GM12878 (cell line): ENCODE data around the gene AGXT. TPM values are rescaled to one million over a fixed set of nuclear protein-coding genes. Genes with fewer than 3 reads are reported as not detected.

Experiments
- ATAC-seq: fragments of 200-7000 bp; cut with Tn5 transposase; 3 replicates; pipeline ENCODE4 v1.9.1; 2020; ENCODE audit warnings: mild to moderate bottlenecking, moderate library complexity
- BruUV-seq: library from RNA; stranded (reverse); fragments of 400-500 nt; replicated peaks from 2 replicates; lab custom pipeline; 2021; lab: Mats Ljungman, UMichigan
- CTCF ChIA-PET: fragments of 300-600 bp; sonication (Branson Sonifier 250); formaldehyde crosslinking; extraction: SDS; loops from one replicate; lab custom pipeline; 2021; ENCODE audit warnings: inconsistent platforms; lab: Yijun Ruan, JAX
- POLR2A ChIA-PET: fragments of 350-600 bp; formaldehyde crosslinking; extraction: SDS; loops from one replicate; lab custom pipeline; 2021; ENCODE audit warnings: inconsistent platforms; lab: Charles Lee
- RAD21 ChIA-PET: fragments of 300-600 bp; sonication (Branson Sonifier 250); formaldehyde crosslinking; loops from one replicate; lab custom pipeline; 2023; ENCODE audit warnings: antibody characterized with exemption; ENCODE audit not compliant: unreplicated experiment; lab: Charles Lee
- SMC1A ChIA-PET: fragments of 300-600 bp; sonication (Branson Sonifier 250); formaldehyde crosslinking; loops from one replicate; lab custom pipeline; 2023; ENCODE audit not compliant: unreplicated experiment, uncharacterized antibody; lab: Charles Lee
- DNase-seq: peaks from one replicate; pipeline ENCODE4 v3.0.0-alpha.2; 2011; ENCODE audit warnings: low read depth, low spot score
- FAIRE-seq: peaks from 3 replicates; lab custom pipeline; 2011; peaks lifted over from hg19 to GRCh38; lab: Jason Lieb, UNC
- H2AFZ ChIP-seq: 2 replicates; pipeline ENCODE4 v1.6.0; 2011; ENCODE audit warnings: low read depth, low read length, control low read depth; ENCODE audit not compliant: control insufficient read depth
- H3K27ac ChIP-seq: 2 replicates; pipeline ENCODE4 v1.5.1; 2011; ENCODE audit warnings: control low read depth; ENCODE audit not compliant: control insufficient read depth, insufficient read depth
- H3K27me3 ChIP-seq, 2 experiments: replicated peaks in 1 of 2; 2 replicates each; pipeline versions ENCODE4 v1.6.0 to v1.6.1; 2011; ENCODE audit warnings: low read length in 1 of 2; ENCODE audit not compliant: control insufficient read depth in 2 of 2, insufficient read depth in 2 of 2
- H3K36me3 ChIP-seq, 2 experiments: 2 replicates each; pipeline ENCODE4 v1.5.1; 2011; ENCODE audit warnings: low read length in 1 of 2; ENCODE audit not compliant: control insufficient read depth in 2 of 2, insufficient read depth in 2 of 2
- H3K4me1 ChIP-seq: 2 replicates; pipeline ENCODE4 v1.6.1; 2011; ENCODE audit warnings: mild to moderate bottlenecking, low read length, moderate library complexity, mixed read lengths; ENCODE audit not compliant: control insufficient read depth, insufficient read depth
- H3K4me2 ChIP-seq: 2 replicates; pipeline ENCODE4 v1.6.0; 2011; ENCODE audit warnings: control low read depth; ENCODE audit not compliant: control insufficient read depth, insufficient read depth
- H3K4me3 ChIP-seq: fragments of 200-600 bp; sonication (generic); 2 replicates; pipeline ENCODE4 v1.5.1; 2016
- H3K79me2 ChIP-seq: 2 replicates; pipeline ENCODE4 v1.6.0; 2011; ENCODE audit warnings: low read length; ENCODE audit not compliant: control insufficient read depth, insufficient read depth
- H3K9ac ChIP-seq: 2 replicates; pipeline ENCODE4 v1.8.0; 2011; ENCODE audit warnings: low read length, control low read depth, mixed read lengths; ENCODE audit not compliant: control insufficient read depth, insufficient read depth
- H3K9me3 ChIP-seq: replicated peaks from 3 replicates; pipeline ENCODE4 v1.5.1; 2011; ENCODE audit warnings: mild to moderate bottlenecking, low read length; ENCODE audit not compliant: control insufficient read depth, insufficient read depth
- H4K20me1 ChIP-seq: 2 replicates; pipeline ENCODE4 v1.6.0; 2011; ENCODE audit not compliant: control insufficient read depth, insufficient read depth
- BCLAF1 ChIP-seq: fragments of 450-650 bp; IDR thresholded peaks from 2 replicates; pipeline ENCODE4 v1.6.1; 2017; ENCODE audit warnings: antibody characterized with exemption, mild to moderate bottlenecking, moderate library complexity
- CTCF ChIP-seq, 3 experiments: IDR thresholded peaks in 2 of 3; conservative IDR thresholded peaks in 1 of 3; 2 replicates each; pipeline ENCODE4 v1.5.1; 2011; ENCODE audit warnings: low read depth in 3 of 3, low read length in 3 of 3, mild to moderate bottlenecking in 3 of 3, control low read depth in 2 of 3, moderate library complexity in 2 of 3, inconsistent platforms in 1 of 3, mixed read lengths in 1 of 3; ENCODE audit not compliant: control insufficient read depth in 2 of 3, insufficient read depth in 1 of 3; ENCODE audit errors: extremely low read depth in 1 of 3
- MTA3 ChIP-seq: IDR thresholded peaks from 2 replicates; pipeline ENCODE4 v1.6.1; 2012; ENCODE audit warnings: low read length, inconsistent platforms, borderline replicate concordance
- POU2F2 ChIP-seq: IDR thresholded peaks from 3 replicates; pipeline ENCODE4 v1.6.1; 2011; ENCODE audit warnings: low read depth, mild to moderate bottlenecking, low read length, borderline replicate concordance
- SIX5 ChIP-seq: IDR thresholded peaks from 2 replicates; pipeline ENCODE4 v1.6.1; 2011; ENCODE audit warnings: mild to moderate bottlenecking, low read depth, low read length, moderate library complexity; ENCODE audit not compliant: severe bottlenecking
- SMAD1 ChIP-seq: fragments of 450-650 bp; IDR thresholded peaks from 2 replicates; pipeline ENCODE4 v1.6.1; 2018; ENCODE audit warnings: mild to moderate bottlenecking, low read depth; ENCODE audit not compliant: partially characterized antibody
- SMC3 ChIP-seq: IDR thresholded peaks from 2 replicates; pipeline ENCODE4 v1.6.1; 2011; ENCODE audit warnings: low read length, improper control_type of control experiment, borderline replicate concordance
- WGBS: methylation state at CpG from one replicate; pipeline ENCODE4 v1.1.6; 2016; ENCODE audit warnings: low lambda C conversion rate; ENCODE audit not compliant: insufficient replicate concordance, insufficient coverage; ENCODE audit errors: missing lambda C conversion rate; 5-methylcytosine and 5-hydroxymethylcytosine counted together
- in situ Hi-C: fragments of 300-500 bp; cut with MboI; formaldehyde crosslinking; loops from 9 replicates; pipeline ENCODE4 v1.14.3; 2018; ENCODE audit warnings: mixed read lengths
- intact Hi-C: fragments of 100-400 bp; cut with micrococcal nuclease; formaldehyde crosslinking; loops from one replicate; pipeline ENCODE4 v1.14.2; 2022; ENCODE audit not compliant: unreplicated experiment
- polyA plus RNA-seq, 11 experiments: library from polyadenylated mRNA; depleted of rRNA in 4 of 11; unstranded in 6 of 11; stranded (reverse) in 5 of 11; fragments of >200 nt; fragmentation: Nextera tagmentation in 4 of 11; fragmentation: Illumina TruSeq in 1 of 11; extraction: Ambion mirVana in 4 of 11; extraction: Trizol in 1 of 11; gene quantifications; 1 replicate in 1 of 11; 2 replicates in 10 of 11; pipeline versions ENCODE4 v1.2.1 to v1.2.3, GENCODE V29; 2011 to 2016; ENCODE audit warnings: inconsistent platforms in 2 of 11, missing spikeins in 2 of 11, low read depth in 1 of 11
- total RNA-seq, 4 experiments: library from RNA; depleted of rRNA in 3 of 4; stranded (reverse); fragments of >200 nt in 3 of 4; fragmentation: Illumina TruSeq in 1 of 4; extraction: Trizol in 1 of 4; gene quantifications; 2 replicates each; pipeline versions ENCODE4 v1.2.1 to v1.2.3, GENCODE V29; 2013 to 2021

Gene AGXT
- total and polyA plus RNA-seq, 10 of the 15 experiments (the other 5 are each of a cell fraction or from before 2014, with no cell fraction given), result 0.18 TPM; not detected in 9

GRCh38 chr2:240929364-240930095 is 60.9 kb downstream of the AGXT start:
- H3K9me3 ChIP-seq, result no peaks in the 10 kb centered on the region; the same call in 2 of the 3 replicates
- no peaks in the 10 kb centered on the region for H3K79me2 ChIP-seq
- BruUV-seq, result no TSS peak
- H3K27ac ChIP-seq, result no peak overlapping the region
- H3K4me1 ChIP-seq, result no peaks in the 10 kb centered on the region
- DNase-seq (no peak), ATAC-seq (no peak)
- WGBS, result 1% methylated on average over 9 of the region's 10 CpGs
- in situ Hi-C loops (no loop called here), intact Hi-C loops (no loop called here)
- SMC1A ChIA-PET, result no interaction called here
- no peak for TF ChIP-seq SMC3
- no peak for TF ChIP-seq SMAD1
- no peak for TF ChIP-seq SIX5
- TF ChIP-seq BCLAF1, result no peak
- no peak for TF ChIP-seq CTCF (IDR thresholded peaks at IDR 0.05 in 2 of 3, conservative IDR thresholded peaks at IDR 0.05 in 1 of 3; ENCODE audit: control insufficient read depth in 2 of 3, extremely low read depth in 1 of 3, insufficient read depth in 1 of 3, low read depth in 3 of 3, low read length in 3 of 3)
- no peak for TF ChIP-seq MTA3
- TF ChIP-seq POU2F2, result no peak
- TF ChIP-seq, all 136 proteins: peak for 0
- no peak overlapping the region for H3K9ac ChIP-seq
- no peak overlapping the region for H3K4me2 ChIP-seq
- RAD21 ChIA-PET, result no interaction called here
- H3K36me3 ChIP-seq, result no peaks in the 10 kb centered on the region
- H4K20me1 ChIP-seq, result no peaks in the 10 kb centered on the region
- no peak overlapping the region for H2AFZ ChIP-seq
- FAIRE-seq, result no peak
- H3K27me3 ChIP-seq, result peaks cover 0 to 2% of the 10 kb centered on the region in 2 experiments; a peak in 2 of 4 replicates
- CTCF ChIA-PET, result no interaction called here
- POLR2A ChIA-PET, result no interaction called here
- H3K4me3 ChIP-seq, result no peak overlapping the region

Other genes starting within 250 kb of the AGXT start
Only the 7 nearest of the 8 such genes appear.
- not detected in 2 replicates for gene AQP12B, start 185.9 kb upstream of the AGXT start, total RNA-seq (2014; rRNA removed)
- gene AQP12B, start 185.9 kb upstream of the AGXT start, total RNA-seq (2014; rRNA removed; fragmentation: Illumina TruSeq; extraction: Trizol), result not detected in 2 replicates
- not detected in 2 replicates for gene AQP12B, start 185.9 kb upstream of the AGXT start, total RNA-seq (2021)
- gene AQP12B, start 185.9 kb upstream of the AGXT start, polyA plus RNA-seq (2011; rRNA removed), result not detected in 2 replicates
- gene AQP12B, start 185.9 kb upstream of the AGXT start, polyA plus RNA-seq (2014; fragmentation: Illumina TruSeq; extraction: Trizol), result not detected in 2 replicates
- gene AQP12B, start 185.9 kb upstream of the AGXT start, polyA plus RNA-seq (2014; fragmentation: Nextera tagmentation; extraction: Ambion mirVana), result not detected
- gene AQP12B, start 185.9 kb upstream of the AGXT start, polyA plus RNA-seq (2014; rRNA removed), result not detected in 2 replicates
- gene AQP12B, start 185.9 kb upstream of the AGXT start, polyA plus RNA-seq (2016; fragmentation: Nextera tagmentation; extraction: Ambion mirVana), result not detected
- gene AQP12A, start 177.0 kb upstream of the AGXT start, total RNA-seq (2014; rRNA removed), result not detected in 2 replicates
- gene AQP12A, start 177.0 kb upstream of the AGXT start, total RNA-seq (2014; rRNA removed; fragmentation: Illumina TruSeq; extraction: Trizol), result not detected in 2 replicates
- not detected in 2 replicates for gene AQP12A, start 177.0 kb upstream of the AGXT start, total RNA-seq (2021)
- not detected in 2 replicates for gene AQP12A, start 177.0 kb upstream of the AGXT start, polyA plus RNA-seq (2011; rRNA removed)
- gene AQP12A, start 177.0 kb upstream of the AGXT start, polyA plus RNA-seq (2014; fragmentation: Illumina TruSeq; extraction: Trizol), result not detected in 2 replicates
- not detected for gene AQP12A, start 177.0 kb upstream of the AGXT start, polyA plus RNA-seq (2014; fragmentation: Nextera tagmentation; extraction: Ambion mirVana)
- gene AQP12A, start 177.0 kb upstream of the AGXT start, polyA plus RNA-seq (2014; rRNA removed), result not detected in 2 replicates
- gene AQP12A, start 177.0 kb upstream of the AGXT start, polyA plus RNA-seq (2016; fragmentation: Nextera tagmentation; extraction: Ambion mirVana), result not detected
- 0.06 TPM in 1 of 2 replicates, not detected in the other for gene KIF1A, start 48.6 kb upstream of the AGXT start, total RNA-seq (2014; rRNA removed)
- gene KIF1A, start 48.6 kb upstream of the AGXT start, total RNA-seq (2014; rRNA removed; fragmentation: Illumina TruSeq; extraction: Trizol), result not detected in 2 replicates
- gene KIF1A, start 48.6 kb upstream of the AGXT start, total RNA-seq (2021), result 0.51 and 0.95 TPM in 2 replicates
- not detected in 2 replicates for gene KIF1A, start 48.6 kb upstream of the AGXT start, polyA plus RNA-seq (2011; rRNA removed)
- not detected in 2 replicates for gene KIF1A, start 48.6 kb upstream of the AGXT start, polyA plus RNA-seq (2014; fragmentation: Illumina TruSeq; extraction: Trizol)
- not detected for gene KIF1A, start 48.6 kb upstream of the AGXT start, polyA plus RNA-seq (2014; fragmentation: Nextera tagmentation; extraction: Ambion mirVana)
- 0.04 TPM in 1 of 2 replicates, not detected in the other for gene KIF1A, start 48.6 kb upstream of the AGXT start, polyA plus RNA-seq (2014; rRNA removed)
- under 1 TPM; 0.04 to 0.18 TPM for gene KIF1A, start 48.6 kb upstream of the AGXT start, polyA plus RNA-seq (2016; fragmentation: Nextera tagmentation; extraction: Ambion mirVana)
- not detected in 2 replicates for gene MAB21L4, start 27.3 kb downstream of the AGXT start, total RNA-seq (2014; rRNA removed)
- gene MAB21L4, start 27.3 kb downstream of the AGXT start, total RNA-seq (2014; rRNA removed; fragmentation: Illumina TruSeq; extraction: Trizol), result not detected in 2 replicates
- gene MAB21L4, start 27.3 kb downstream of the AGXT start, total RNA-seq (2021), result not detected in 2 replicates
- 0.03 TPM in 1 of 2 replicates, not detected in the other for gene MAB21L4, start 27.3 kb downstream of the AGXT start, polyA plus RNA-seq (2011; rRNA removed)
- not detected in 2 replicates for gene MAB21L4, start 27.3 kb downstream of the AGXT start, polyA plus RNA-seq (2014; fragmentation: Illumina TruSeq; extraction: Trizol)
- gene MAB21L4, start 27.3 kb downstream of the AGXT start, polyA plus RNA-seq (2014; fragmentation: Nextera tagmentation; extraction: Ambion mirVana), result not detected
- not detected in 2 replicates for gene MAB21L4, start 27.3 kb downstream of the AGXT start, polyA plus RNA-seq (2014; rRNA removed)
- not detected for gene MAB21L4, start 27.3 kb downstream of the AGXT start, polyA plus RNA-seq (2016; fragmentation: Nextera tagmentation; extraction: Ambion mirVana)
- gene CROCC2, start 37.5 kb downstream of the AGXT start, total RNA-seq (2014; rRNA removed), result not detected in 2 replicates
- not detected in 2 replicates for gene CROCC2, start 37.5 kb downstream of the AGXT start, total RNA-seq (2014; rRNA removed; fragmentation: Illumina TruSeq; extraction: Trizol)
- gene CROCC2, start 37.5 kb downstream of the AGXT start, total RNA-seq (2021), result not detected in 2 replicates
- gene CROCC2, start 37.5 kb downstream of the AGXT start, polyA plus RNA-seq (2011; rRNA removed), result not detected in 2 replicates
- gene CROCC2, start 37.5 kb downstream of the AGXT start, polyA plus RNA-seq (2014; fragmentation: Illumina TruSeq; extraction: Trizol), result not detected in 2 replicates
- not detected for gene CROCC2, start 37.5 kb downstream of the AGXT start, polyA plus RNA-seq (2014; fragmentation: Nextera tagmentation; extraction: Ambion mirVana)
- not detected in 2 replicates for gene CROCC2, start 37.5 kb downstream of the AGXT start, polyA plus RNA-seq (2014; rRNA removed)
- gene CROCC2, start 37.5 kb downstream of the AGXT start, polyA plus RNA-seq (2016; fragmentation: Nextera tagmentation; extraction: Ambion mirVana), result not detected
- 4.4 and 7.6 TPM in 2 replicates for gene SNED1, start 129.8 kb downstream of the AGXT start, total RNA-seq (2014; rRNA removed)
- gene SNED1, start 129.8 kb downstream of the AGXT start, total RNA-seq (2014; rRNA removed; fragmentation: Illumina TruSeq; extraction: Trizol), result 3.4 TPM in 2 replicates
- gene SNED1, start 129.8 kb downstream of the AGXT start, total RNA-seq (2021), result 5.5 and 7.3 TPM in 2 replicates
- gene SNED1, start 129.8 kb downstream of the AGXT start, polyA plus RNA-seq (2011; rRNA removed), result 3.6 and 4.4 TPM in 2 replicates
- 0.17 and 1.3 TPM in 2 replicates for gene SNED1, start 129.8 kb downstream of the AGXT start, polyA plus RNA-seq (2014; fragmentation: Illumina TruSeq; extraction: Trizol)
- under 1 TPM; 0.05 to 0.18 TPM for gene SNED1, start 129.8 kb downstream of the AGXT start, polyA plus RNA-seq (2014; fragmentation: Nextera tagmentation; extraction: Ambion mirVana)
- gene SNED1, start 129.8 kb downstream of the AGXT start, polyA plus RNA-seq (2014; rRNA removed), result 6.5 and 8.4 TPM in 2 replicates
- 1 to 10 TPM; 1.7 to 2.5 TPM for gene SNED1, start 129.8 kb downstream of the AGXT start, polyA plus RNA-seq (2016; fragmentation: Nextera tagmentation; extraction: Ambion mirVana)
- 35.5 and 37.5 TPM in 2 replicates for gene MTERF4, start 233.5 kb downstream of the AGXT start, total RNA-seq (2014; rRNA removed)
- 52.0 and 56.3 TPM in 2 replicates for gene MTERF4, start 233.5 kb downstream of the AGXT start, total RNA-seq (2014; rRNA removed; fragmentation: Illumina TruSeq; extraction: Trizol)
- 35.2 and 38.7 TPM in 2 replicates for gene MTERF4, start 233.5 kb downstream of the AGXT start, total RNA-seq (2021)
- 63.6 and 66.4 TPM in 2 replicates for gene MTERF4, start 233.5 kb downstream of the AGXT start, polyA plus RNA-seq (2011; rRNA removed)
- gene MTERF4, start 233.5 kb downstream of the AGXT start, polyA plus RNA-seq (2014; fragmentation: Illumina TruSeq; extraction: Trizol), result 69.1 and 85.4 TPM in 2 replicates
- 10 to 100 TPM; 36.7 to 45.0 TPM for gene MTERF4, start 233.5 kb downstream of the AGXT start, polyA plus RNA-seq (2014; fragmentation: Nextera tagmentation; extraction: Ambion mirVana)
- gene MTERF4, start 233.5 kb downstream of the AGXT start, polyA plus RNA-seq (2014; rRNA removed), result 66.8 and 68.2 TPM in 2 replicates
- gene MTERF4, start 233.5 kb downstream of the AGXT start, polyA plus RNA-seq (2016; fragmentation: Nextera tagmentation; extraction: Ambion mirVana), result 10 to 100 TPM; 44.7 to 46.0 TPM